ENCODE measurements around the gene TCEAL3. TPM values are rescaled to one million over a fixed set of nuclear protein-coding genes. Genes with fewer than 3 reads are reported as not detected.

The TCEAL3 gene
- 22.6 and 27.9 TPM in 2 replicates for total RNA-seq

GRCh38 chrX:103607364-103608305, at the start of gene TCEAL3:
TSS of gene TCEAL3 (plus strand) at chrX:103607963. CDS start at chrX:103609065, 1,102 bp downstream.

DNA sequence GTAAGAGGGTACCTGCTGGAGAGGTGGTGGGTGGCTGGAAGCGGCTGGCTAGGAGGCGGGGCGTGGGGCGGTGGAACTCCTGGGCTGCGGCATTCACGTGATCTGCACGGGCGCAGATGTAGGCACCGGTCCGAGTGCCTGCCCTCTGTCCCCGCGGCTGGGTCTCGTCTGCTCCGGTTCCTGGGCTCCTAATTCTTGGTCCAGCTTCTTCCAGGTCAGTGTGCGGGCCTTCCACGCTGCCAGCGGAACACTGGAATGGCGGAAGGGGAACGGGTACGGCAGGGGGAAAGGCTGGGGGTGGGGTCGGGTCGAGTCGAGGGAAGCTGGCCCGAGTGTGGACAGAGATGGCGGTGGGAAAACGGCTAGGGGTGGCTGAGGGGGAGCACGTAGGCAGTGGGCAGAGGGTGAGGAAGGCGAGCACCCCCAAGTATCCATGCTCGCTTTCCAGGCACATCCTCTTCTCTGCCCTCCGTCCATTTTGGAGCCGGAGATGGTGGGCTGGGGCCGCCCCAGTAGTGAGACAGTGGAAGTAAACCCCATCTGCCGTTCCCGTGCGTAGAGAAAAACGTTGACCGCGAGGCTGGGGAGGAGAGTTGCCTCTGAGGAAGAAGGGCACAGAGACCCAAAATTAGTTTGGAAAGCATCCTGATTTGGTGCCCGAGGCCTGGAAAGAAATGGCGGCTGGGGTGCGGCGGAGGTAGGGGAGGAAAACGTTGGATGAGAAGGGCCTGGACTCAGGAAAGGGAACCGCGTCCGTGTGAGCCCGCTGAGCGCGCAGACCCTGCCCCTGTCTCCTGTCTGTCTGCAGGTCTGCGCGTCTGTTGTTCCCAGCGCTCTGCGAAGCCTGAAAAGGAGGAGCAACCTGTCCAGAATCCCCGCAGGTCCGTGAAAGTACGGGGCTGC, 22.1 kb upstream of the TCEAL3 start, which contains the start of gene TCEAL4:
Gene TCEAL4, plus strand, starts transcription at position 105 of the 903 bp plus-strand sequence. CDS start 1,161 bp downstream, outside the sequence.

DNA sequence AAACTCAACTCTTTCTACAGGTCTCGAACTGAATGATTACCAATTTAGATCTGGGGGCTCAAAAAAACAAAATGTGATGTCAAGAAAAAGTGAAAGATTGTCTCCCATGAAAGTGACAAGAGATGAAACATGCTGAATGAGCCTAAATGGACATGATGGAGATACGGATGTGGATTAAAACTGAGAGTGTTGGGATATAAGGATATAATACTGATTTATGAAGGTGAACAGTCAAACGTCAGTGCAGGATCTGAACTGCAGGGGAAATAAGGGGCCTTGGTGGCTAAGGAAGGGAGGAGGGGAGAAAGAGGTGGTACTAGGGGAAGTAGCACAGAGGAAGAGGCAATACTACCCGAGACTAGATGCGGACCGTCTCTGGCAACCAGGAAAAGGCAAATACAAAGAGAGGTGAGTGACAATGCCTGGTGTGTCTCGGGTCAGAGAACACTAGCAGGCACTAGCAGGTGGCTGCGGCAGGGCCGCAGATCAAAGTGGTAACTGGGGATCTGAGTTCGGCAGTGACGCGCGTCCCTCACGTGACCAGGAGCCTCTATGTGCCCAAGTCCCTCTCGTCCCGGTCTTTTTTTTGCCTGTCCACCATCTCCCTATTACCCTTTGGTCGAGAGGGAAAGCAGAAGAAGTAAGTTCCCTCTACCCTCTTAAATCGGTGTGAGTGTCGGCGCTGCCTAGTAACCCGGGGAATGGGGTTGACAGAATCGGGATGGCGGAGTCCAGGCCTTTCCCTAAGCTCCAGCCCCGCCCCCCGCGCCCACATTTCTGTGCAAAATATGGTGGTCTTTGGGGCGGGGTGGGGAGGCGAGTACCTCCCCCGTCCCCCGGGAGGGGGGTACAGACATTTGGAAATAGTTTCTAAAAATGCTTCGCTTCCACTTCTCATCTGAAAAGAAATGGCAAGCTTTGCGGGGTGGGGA, 20.9 kb downstream of the TCEAL3 start, which contains the start of gene TCEAL1:
Gene TCEAL1, plus strand, starts transcription at position 590 of the 932 bp plus-strand sequence. CDS start 942 bp downstream, outside the sequence.

Other genes starting within 250 kb of the TCEAL3 start
- 344 and 392 TPM in 2 replicates for gene BEX3, start 231.4 kb upstream of the TCEAL3 start, total RNA-seq
- gene RAB40A, start 88.5 kb upstream of the TCEAL3 start, total RNA-seq: 0.12 TPM in 1 of 2 replicates, not detected in the other
- 74.1 and 75.7 TPM in 2 replicates for gene TCEAL4, start 22.4 kb upstream of the TCEAL3 start, total RNA-seq
- 32.8 and 36.5 TPM in 2 replicates for gene TCEAL1, start 21.0 kb downstream of the TCEAL3 start, total RNA-seq
- gene MORF4L2, start 78.7 kb downstream of the TCEAL3 start, total RNA-seq: 517 and 555 TPM in 2 replicates
- not detected in 2 replicates for gene TMEM31, start 102.9 kb downstream of the TCEAL3 start, total RNA-seq
- 0.12 TPM in 1 of 2 replicates, not detected in the other for gene PLP1, start 168.9 kb downstream of the TCEAL3 start, total RNA-seq
- 0.50 and 0.66 TPM in 2 replicates for gene RAB9B, start 224.3 kb downstream of the TCEAL3 start, total RNA-seq